Activated CD8-positive, alpha-beta memory T cell treated with anti-CD3 and anti-CD28 coated beads, Interleukin-2, amount 50 U/mL, for 4 hours (primary cell): Measurements from ENCODE around the gene DLGAP4.

Experiments used
- DNase-seq: peaks from one replicate; pipeline ENCODE4 v3.0.0-alpha.2; 2020

Gene DLGAP4

DNA sequence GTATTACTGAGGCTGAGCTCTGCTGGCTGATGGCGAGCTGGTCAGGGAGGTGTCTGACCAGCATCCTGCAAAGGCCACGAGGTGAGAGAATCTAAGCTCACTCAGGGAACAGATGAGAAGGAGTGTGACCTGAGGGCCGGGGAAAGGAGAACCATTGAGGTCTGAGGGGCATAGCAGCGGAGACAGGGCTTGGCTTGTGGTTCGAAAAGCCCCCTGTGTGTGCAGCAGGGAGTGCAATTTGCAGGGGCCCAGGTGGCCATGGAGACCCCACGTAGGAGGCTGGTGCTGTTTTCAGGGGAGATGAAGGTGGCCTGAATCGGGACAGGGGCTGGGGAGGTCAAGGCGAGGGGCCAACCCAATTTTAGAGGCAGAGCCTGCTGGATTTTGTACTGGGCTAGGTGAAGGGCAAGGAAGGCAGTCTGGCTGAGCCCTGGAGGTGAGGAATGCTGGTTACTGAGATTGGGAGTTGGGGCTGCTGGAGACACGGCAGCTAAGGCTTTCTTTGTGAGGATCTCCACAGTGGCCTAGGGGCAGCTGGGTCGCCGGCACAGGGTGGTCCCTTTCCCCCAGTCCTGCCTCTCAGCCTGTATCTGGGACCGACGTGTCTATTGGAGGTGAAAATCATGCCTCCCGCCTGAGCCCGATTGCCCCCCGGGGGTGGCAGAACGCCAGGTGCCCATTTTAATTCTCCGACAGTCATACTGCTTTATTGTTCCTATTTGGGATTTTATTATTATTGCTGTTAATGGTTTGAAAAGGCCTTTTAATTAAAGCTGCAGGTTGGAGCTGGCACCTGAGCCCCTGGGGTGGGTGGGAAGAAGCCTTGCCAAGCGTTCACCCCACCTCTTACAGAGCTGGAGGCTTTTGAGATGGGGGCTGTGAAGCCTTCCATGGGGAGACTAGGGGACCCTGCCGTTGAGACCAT, 28.4 kb downstream of the DLGAP4 start:
- DNase-seq: no peak

DNA sequence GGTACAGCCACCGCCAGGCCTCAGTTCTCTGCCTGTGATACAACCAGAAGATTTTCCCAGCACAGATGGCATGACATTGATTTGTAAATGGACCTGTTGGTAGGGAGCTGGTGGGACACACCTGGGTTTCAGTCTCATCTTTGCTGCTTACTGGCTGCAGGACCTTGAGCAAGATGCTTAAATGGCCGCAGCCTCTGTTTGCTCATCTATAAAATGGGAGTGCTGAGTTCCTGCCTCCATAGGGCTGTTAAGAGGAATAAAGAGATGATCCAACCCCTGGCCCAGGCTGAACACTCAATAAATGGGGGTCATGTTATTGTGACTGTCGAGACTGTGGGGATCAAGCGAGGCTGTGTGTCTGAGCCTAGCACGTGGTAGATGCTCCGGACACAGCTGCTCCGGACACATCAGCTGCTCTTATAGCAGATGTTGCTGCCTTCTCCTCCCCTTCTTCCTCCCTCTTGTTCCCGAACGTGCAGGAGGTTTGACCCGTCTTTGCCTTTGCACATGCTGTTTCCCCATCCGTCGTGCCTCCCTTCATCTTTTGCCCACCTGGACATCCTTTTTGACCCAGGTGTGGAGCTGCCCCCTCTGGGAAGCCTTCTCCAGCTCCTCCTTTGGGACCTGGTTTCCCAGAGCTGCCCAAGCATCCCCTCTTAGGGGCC, 29.2 kb downstream of the DLGAP4 start:
- DNase-seq: no peak

DNA sequence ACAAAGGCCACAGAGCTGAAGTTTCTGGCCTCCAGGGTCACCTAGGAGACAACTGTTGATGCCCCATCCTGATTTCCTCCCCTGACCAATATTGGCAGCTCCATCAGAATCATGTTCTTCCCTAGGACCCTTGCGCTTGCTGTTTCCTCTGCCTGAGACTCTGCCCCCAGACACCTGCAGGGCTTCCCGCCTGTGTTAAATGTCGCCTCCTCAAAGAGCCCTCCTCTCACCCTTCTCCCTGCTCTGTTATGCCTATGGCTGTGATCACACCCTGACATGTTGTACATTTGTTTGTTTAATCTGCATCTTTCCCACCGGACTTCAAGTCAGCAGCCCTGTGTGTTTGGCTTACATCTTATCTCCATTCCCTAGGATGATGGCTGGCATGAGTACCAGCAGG, 30.1 kb downstream of the DLGAP4 start:
- DNase-seq: no peak

DNA sequence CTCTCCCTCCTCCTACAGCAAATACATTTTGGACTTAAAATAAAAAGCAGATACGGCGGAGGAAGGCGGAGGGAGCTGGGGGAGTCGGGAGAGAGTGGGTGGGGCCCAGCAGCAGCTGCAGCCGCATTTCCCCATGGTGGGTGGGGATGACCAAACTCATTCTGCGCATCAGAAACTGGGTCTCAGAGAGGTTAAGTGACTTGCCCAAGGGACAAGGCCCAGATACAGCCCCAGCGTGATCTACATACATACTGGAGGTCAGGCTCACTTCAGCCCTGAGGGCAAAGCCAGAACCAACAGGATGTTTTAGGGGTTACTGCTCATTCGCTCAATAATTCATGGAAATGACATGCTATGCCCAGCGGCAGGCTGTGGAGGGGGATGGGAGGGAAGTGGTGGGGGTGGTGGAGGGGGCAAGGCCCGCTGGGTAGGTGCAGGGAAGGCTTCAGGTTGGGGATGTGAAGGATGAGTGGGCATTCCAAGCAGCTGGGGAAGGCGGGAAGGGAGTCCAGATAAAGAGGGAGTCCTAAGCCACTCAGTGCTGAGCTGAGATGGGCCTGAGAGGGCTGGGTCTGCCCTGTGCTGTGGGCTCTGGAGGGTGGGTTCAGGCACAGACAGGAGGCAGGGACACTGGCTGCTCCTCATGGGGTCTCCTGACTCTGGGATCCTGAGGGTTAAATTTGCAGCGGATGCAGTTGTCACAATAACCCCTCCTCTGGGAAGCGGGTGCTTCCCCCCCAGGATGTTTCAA, 31.0 kb downstream of the DLGAP4 start:
- DNase-seq: no peak

DNA sequence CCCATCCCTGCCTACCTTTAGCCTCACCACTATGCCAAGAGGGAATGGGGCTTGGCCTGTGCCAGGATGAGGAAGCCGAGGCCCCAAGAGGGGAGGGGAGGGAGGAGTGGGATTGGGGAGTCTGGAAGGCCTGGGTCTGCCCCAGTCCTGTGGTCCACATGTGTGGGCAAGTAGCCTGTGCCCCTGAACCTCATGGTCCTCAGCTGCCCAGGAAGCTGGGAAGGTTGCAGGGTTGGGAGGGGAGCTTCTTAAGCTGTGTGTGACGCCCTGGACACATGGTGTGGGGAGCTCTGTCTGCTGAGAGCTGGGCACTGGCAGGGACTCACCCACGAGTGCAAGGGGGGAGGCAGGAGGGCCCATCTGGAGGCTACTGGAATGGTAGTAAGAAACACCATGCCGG, 31.7 kb downstream of the DLGAP4 start:
- no peak for DNase-seq

DNA sequence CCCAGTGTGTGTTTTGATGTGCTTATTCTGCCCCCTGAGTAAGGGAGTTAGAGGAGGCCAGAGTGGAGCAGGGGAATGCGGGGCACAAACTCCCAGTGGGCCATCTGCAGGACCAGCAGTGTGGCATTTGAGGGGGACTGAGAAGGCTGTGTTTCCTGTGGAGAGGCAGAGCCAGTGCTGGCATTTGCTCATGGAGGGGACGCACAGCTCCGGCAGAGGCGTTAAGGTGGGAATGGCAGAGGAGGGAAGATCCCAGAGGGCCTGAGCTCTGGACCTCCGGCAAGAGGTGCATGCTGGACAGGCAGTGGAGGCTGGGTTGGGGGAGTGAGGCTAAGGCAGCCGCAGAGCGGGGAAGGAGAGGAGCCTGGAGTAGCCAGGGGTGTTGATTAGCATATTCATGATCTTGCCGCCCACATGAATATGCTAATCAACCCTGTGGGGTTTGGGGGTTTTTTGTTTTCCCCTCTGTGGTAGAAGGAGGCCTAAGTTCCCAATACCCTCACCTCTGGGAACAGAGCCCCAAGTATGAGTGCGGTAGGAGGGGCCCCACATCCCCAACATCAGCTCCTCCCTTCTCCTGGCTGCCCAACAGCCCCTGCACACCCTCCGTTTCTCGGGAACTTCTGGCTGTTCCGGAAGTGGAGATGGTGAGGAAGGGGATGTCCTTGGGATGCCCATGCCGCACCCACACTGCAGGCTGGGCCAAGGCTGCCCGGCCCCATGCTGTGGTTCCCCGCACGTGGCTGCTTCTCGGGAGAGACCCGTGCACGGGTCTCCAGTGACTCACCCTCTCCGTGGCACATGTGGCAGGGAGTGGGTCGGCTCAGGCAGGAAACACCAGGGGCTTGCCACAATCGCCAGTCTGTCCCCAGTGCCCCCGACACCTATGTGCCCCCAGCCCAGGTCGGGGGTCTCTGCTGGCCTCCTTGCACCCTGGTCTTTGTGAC, 33.8 kb downstream of the DLGAP4 start:
- no peak for DNase-seq

DNA sequence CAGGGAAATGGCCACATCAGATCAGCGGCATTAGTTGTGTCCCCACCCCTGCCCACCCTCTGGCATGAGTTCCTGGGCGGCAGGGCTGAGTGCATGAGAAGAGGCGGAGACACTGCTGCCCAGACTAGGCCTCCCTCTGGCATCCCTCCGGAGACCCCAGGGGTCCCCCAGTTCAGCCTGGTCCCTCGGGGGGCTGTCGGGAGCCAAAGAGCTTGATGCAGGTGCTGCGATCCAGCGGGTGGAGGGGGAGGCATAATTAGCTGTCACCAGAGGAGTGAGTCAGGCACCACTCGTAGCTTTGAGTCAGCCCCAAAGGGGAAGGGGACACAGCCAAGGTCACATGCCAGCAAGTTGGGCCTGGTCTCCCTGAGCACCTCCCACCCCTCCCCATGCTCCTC, 34.5 kb downstream of the DLGAP4 start:
- no peak for DNase-seq

DNA sequence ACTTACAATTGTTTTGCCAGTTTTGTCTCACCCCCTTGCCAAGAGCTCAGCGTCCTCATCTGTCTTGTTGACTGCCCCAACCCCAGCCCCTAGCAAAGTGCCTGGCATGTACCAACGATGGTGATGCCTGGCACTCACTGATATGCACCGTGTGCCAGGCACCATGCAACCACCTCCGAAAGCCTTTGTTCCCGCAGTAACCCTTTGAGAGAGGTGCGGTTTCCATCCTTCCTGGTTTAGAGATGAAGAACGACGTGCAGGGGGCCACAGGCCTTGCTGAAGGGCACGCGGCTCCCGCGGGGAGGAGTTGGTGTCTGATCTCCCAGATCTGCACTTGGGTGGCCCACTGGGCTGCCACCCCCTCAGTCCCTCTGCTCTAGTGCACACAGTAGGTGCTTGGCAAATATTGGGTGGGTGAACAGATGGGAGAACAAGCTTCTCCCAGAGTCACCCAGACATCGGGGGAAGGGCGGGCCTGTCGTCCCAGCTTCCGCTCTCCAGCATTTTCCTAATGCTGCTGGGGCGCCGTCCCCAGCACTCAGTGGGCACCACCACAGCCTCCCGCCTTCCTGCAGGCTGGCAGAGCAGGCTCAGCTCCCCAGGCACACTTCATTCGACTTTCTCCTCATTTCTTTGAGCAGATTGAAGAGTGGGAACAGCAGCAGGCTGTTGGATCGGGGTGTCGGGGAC, 35.3 kb downstream of the DLGAP4 start:
- no peak for DNase-seq

DNA sequence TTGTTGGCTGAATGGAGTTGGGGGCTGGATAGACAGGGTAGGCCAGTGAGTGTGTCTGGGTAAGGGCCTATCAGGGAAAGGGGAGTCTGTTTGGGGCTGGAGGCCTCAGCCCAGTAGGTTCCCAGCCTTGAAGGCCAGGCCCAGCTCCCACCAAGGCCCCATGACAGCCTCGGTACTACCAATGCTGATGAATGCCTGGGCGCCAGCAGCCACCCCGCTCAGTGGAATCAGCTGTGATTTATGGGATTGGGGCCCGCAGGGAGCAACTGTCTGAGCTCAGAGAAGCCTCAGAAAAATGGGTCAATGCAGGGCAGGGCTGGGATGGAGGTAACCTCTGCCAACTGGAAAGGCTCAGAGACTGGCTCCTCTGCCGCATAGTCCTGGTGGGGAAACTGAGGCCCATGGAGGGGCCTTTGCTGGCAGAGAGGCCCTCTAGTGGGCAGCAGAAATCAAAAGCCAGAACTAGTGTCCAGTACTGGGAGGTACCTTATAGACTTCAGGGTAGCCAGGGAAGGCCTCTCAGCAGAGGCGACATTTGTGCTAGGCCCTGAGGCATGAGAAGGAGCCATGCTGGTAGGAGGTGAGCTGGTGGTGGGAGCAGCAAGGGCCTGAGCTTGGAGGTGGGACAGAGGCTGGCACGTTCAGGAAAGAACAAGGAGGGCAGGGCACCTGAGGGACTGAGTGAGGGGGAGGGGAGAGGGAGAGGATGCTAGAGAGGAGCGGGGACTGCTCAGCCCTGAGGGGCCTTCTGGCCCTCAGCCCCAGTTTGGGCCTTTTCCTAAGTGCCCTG, 36.4 kb downstream of the DLGAP4 start:
- no peak for DNase-seq

DNA sequence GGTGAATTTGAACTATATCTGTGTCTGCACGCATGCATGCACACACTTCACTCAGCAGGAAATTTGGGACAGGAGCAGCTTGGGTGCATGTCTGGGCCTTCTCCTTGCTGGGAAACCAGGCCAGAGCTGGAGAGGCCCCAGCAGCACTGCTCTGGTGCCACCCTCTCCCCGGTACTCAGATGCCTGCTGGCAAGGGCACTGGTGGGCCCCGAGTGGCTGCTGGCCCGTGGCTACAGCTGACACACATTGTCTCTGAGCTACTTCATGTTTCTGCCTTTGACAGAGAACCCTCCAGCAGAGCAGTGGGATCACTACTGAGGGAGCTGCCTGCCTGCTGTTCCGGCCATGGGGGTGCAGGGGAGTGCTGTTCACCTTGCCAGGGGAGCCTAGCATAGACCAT, 37.5 kb downstream of the DLGAP4 start:
- DNase-seq: no peak

DNA sequence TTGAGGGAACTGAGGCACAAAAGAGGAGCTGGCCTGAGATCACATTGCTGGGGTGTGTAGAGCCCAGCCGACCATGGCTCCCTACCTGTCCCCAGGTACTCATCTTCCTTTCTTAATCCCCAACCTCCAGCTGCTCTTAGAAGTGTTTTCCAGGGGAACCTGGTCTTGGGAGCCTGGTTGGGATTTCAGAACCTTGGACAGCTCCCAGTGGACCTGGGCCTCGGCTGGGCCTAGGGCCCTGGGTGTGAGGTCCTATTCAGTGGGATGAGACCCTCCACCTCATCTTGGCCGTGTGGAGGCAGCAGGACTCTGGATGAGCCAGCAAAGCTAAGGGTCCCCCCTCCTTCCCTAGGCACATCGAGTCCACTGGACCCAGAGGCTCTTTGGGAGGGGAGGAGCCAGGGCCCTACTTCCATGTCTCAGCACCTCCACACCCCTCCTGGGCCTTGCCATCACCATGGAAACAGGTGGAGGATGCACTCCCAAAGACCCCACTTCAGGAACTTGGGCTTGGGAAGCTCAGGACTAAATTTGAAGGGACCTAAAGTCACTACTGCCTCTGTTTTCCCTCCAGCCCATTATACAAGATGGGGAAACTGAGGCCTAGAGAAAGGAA, 38.5 kb downstream of the DLGAP4 start:
- DNase-seq: no peak

DNA sequence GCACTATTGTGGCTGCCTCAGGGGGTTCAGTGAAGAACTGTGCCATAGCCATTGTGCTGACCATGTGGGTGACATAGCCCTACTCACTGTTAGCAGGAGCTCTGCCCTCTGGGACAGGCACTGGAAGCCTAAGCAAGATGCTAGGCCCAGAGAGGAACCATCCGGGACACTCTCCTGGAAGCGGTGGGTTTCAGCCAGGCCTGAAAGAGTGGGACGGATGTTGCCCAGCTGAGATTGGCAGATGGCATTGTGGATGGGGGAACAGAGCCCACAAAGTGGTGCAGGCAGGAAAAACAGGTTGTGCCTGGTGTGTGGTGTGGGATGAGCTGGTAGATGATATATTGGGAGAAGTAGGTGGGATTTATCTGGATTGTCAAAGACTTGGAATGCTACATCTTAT, 40.1 kb downstream of the DLGAP4 start:
- no peak for DNase-seq

DNA sequence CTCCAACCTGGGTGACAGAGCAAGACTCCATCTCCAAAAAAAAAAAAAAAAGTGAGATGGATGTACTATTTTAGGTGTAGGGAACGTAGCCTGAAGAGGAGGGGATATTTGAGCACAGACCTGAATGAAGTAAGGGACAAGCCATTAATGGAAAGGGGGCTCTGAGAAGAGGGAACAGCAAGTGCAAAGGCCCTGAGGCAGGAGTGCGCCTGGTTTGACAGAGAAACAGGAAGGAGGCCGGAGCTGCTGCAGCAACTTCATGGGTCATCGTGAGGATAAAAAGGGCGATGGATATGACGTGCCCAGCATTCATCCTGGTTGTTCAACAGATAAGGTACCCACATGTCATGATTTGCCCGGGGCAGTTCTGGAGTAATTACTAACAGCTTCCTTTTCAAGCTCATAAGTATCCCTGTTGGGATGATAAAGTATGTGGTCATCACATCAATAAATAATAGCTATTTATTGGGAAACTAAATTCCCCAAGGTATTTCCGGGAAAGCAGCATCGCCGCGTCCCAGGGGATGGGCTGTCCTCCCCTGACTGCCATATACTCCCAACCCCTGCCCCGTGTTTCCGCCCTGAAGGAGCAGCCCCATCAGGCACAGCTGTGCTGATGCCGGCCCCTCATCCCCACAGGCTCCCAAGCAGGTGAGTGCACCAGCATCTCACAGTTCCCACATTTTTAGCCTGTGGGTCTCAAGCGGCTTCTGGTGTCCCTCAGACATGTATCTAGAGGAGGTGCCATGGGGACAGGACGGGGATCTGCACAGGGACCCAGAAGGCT, 43.4 kb downstream of the DLGAP4 start:
- no peak for DNase-seq

DNA sequence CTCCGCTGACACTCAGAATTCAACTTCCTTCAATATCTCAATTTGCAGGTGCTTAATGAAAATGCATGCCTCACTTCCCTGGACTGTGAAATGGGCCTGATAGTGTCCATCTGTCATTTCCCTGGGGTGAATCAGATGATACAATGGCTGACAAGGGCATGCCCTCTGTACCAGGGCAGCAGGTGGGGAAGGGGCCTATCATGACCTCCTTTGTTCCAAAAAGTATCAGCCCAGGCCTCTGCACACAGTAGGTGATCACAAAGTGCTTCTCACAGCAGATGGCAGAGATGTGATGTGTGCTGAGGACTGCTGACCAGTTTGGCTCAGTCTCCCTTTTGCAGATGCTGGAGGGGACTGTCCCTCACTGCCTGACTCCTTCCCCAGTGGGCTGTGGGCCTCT, 44.3 kb downstream of the DLGAP4 start:
- no peak for DNase-seq

DNA sequence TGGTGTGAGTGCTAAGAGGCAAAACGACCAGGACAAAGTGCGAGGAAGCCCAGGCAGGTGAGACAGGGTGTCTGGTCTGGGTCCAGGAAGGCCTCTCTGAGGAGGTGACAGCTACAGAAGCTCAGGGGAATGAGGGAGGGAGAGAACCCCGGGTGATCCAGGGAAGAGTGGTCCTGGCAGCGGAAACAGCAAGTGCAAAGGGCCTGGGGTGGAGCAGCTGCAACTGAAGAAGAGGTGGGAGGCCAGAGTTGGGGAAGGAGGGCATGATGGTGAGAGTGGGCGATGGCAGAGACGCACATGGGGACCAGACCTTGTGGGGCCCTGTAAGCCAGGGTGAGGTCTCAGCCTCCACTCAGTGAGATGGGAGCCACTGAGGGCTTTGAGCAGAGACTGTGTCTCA, 45.8 kb downstream of the DLGAP4 start:
- no peak for DNase-seq

DNA sequence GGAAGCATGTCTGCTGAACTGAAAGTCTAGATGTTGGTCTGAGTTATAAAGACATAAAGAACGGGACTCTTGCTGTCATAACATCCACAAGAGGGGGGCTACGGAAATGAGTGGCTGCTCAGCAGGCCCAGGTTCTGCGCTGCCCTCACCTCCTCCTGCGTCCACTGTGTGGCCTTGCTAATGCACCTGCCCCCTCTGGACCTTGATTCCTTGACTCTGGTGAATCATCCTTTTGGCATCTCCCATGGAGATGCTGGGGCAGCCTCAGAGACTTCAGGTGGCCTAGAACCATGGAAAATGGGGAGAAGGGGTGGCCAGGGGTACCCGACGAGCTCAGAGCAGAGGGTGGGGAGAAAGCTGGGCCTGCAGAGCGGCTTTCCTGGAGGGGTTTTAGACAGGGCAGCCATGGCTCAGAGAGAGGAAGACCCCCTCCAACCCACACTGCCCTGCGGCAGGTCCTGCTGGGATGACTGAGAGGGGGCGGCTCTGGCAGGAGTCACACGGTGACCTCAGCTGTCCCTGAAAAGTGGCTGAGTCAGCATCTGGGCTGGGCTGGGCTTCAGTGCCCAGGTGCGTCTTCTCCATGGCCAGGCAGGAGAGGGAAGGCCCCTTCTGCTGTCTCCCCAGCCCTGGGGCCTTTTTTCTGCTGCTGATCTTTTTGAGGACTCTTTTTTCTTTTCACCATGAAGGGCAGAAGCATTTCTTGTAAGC, 46.9 kb downstream of the DLGAP4 start:
- no peak for DNase-seq

DNA sequence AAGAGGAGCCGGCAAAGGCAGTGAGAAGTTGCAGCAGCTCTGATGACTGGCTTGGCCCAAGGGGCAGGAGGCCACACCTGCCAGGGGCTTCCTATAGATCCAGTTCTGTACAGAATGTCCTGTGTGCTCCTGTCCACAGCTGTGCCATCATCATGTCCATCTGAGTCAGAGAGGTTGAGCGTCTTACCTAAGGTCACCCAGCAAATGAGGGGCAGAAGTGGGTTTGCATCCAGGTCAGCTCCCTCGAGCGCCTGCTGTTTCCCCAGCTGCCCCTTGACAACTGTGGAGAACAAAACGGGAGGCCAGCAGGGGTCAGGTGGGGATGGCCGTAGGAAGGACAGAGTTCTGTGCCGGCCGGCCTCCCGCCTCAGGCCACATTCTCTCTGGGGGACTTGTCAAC, 47.6 kb downstream of the DLGAP4 start:
- DNase-seq: no peak

DNA sequence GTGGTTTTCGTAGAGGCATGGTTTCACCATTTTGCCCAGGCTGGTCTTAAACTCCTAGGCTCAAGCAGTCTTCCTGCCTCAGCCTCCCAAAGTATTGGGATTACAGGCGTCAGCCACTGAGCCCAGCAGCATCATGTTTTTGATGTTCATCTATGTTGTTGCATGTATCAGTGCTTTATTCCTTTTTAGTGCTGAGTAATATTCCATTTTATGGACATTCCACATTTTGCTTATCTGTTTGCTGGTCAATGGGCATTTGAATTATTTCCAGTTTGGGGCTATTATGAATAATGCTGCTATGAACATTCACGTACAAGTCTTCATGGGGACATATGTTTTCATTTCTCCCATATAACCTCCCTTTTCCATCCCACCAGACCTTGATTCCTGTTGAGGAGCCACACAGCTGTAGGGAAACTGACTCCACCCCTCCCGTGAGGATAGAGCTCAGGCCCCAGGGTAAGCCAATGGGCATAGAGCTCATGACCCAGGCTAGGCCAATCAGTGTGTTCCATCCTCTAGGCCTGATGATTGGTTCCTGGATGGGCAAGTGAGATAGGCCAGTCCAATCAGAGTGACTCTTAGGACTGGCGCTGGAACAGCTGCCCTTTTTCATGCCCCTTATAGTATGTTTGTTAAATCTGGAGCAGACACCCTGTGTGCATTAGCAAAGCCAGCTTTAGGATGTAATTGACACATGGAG, 49.5 kb downstream of the DLGAP4 start:
- no peak for DNase-seq
